H1 (cell line): ENCODE data around the gene PSMD13. TPM values are rescaled to one million over a fixed set of nuclear protein-coding genes. Genes with fewer than 3 reads are reported as not detected.
A peak's percentile ranks its signal among the peaks of the same experiment; 100 is the strongest.

Experiments
- CTCF ChIA-PET: fragments of 300-600 bp; sonication (Branson Sonifier 250); formaldehyde crosslinking; loops from one replicate; lab custom pipeline; 2021; ENCODE audit not compliant: partially characterized antibody; lab: Charles Lee
- POLR2A ChIA-PET: fragments of 300-600 bp; sonication (Branson Sonifier 250); formaldehyde crosslinking; loops from one replicate; lab custom pipeline; 2021; ENCODE audit warnings: inconsistent platforms; ENCODE audit not compliant: partially characterized antibody; lab: Charles Lee
- DNase-seq, 2 experiments: peaks; one replicate each; pipeline versions ENCODE4 v3.0.0 to v3.0.0-alpha.2; 2010 to 2022; ENCODE audit warnings: low spot score in 2 of 2, low read depth in 1 of 2, mixed read lengths in 1 of 2
- FAIRE-seq: peaks from 2 replicates; lab custom pipeline; 2011; peaks lifted over from hg19 to GRCh38; lab: Jason Lieb, UNC
- H2AFZ ChIP-seq: 2 replicates; pipeline ENCODE4 v1.8.1; 2012; ENCODE audit warnings: low read length, inconsistent platforms
- H2AK5ac ChIP-seq: 2 replicates; pipeline ENCODE4 v1.6.1; 2013; ENCODE audit warnings: low read depth, low read length
- H2BK120ac ChIP-seq: replicated peaks from 2 replicates; pipeline ENCODE3; 2013; ENCODE audit warnings: low read depth, low read length, inconsistent platforms
- H2BK12ac ChIP-seq: 2 replicates; pipeline ENCODE4 v1.6.1; 2013; ENCODE audit warnings: low read depth, low read length
- H2BK15ac ChIP-seq: 2 replicates; pipeline ENCODE4 v1.6.1; 2013; ENCODE audit warnings: low read length
- H2BK20ac ChIP-seq: 2 replicates; pipeline ENCODE4 v1.6.1; 2013; ENCODE audit warnings: low read length
- H2BK5ac ChIP-seq: 2 replicates; pipeline ENCODE4 v1.6.1; 2013; ENCODE audit warnings: low read depth, low read length
- H3K14ac ChIP-seq: 2 replicates; pipeline ENCODE4 v1.6.1; 2013; ENCODE audit warnings: inconsistent platforms; ENCODE audit not compliant: insufficient read length
- H3K18ac ChIP-seq: 2 replicates; pipeline ENCODE4 v1.6.1; 2013; ENCODE audit warnings: low read length; ENCODE audit errors: extremely low read depth
- H3K23ac ChIP-seq: 2 replicates; pipeline ENCODE4 v1.6.1; 2013; ENCODE audit warnings: inconsistent platforms; ENCODE audit not compliant: insufficient read length
- H3K23me2 ChIP-seq: 2 replicates; pipeline ENCODE4 v1.6.1; 2013; ENCODE audit warnings: low read depth, low read length
- H3K27ac ChIP-seq: 2 replicates; pipeline ENCODE4 v1.6.1; 2011; ENCODE audit warnings: low read depth, low read length, inconsistent platforms
- H3K27me3 ChIP-seq, 4 experiments: replicated peaks in 1 of 4; 1 replicate in 1 of 4; 2 replicates in 3 of 4; pipeline versions ENCODE4 v1.6.1 to v1.8.1; 2011 to 2013; ENCODE audit warnings: low read length in 3 of 4, mild to moderate bottlenecking in 3 of 4, inconsistent platforms in 2 of 4, mixed read lengths in 2 of 4, moderate library complexity in 1 of 4; ENCODE audit not compliant: control insufficient read depth in 3 of 4, insufficient read depth in 3 of 4; ENCODE audit errors: extremely low read depth in 1 of 4
- H3K36me3 ChIP-seq, 4 experiments: 2 replicates each; pipeline versions ENCODE4 v1.6.1 to v1.8.1; 2011 to 2013; ENCODE audit warnings: mild to moderate bottlenecking in 4 of 4, low read length in 3 of 4, moderate library complexity in 2 of 4, control low read depth in 1 of 4, inconsistent platforms in 1 of 4; ENCODE audit not compliant: insufficient read depth in 4 of 4, control insufficient read depth in 2 of 4
- H3K4ac ChIP-seq: replicated peaks from 2 replicates; pipeline ENCODE3; 2013; ENCODE audit warnings: low read length, low read depth, mixed read lengths, inconsistent platforms; ENCODE audit not compliant: insufficient read length
- H3K4me1 ChIP-seq, 4 experiments: replicated peaks in 1 of 4; 1 replicate in 1 of 4; 2 replicates in 3 of 4; pipeline versions ENCODE4 v1.6.1 to v1.8.1; 2011 to 2013; ENCODE audit warnings: low read length in 3 of 4, inconsistent platforms in 2 of 4, mixed read lengths in 1 of 4; ENCODE audit not compliant: insufficient read depth in 4 of 4, control insufficient read depth in 3 of 4
- H3K4me2 ChIP-seq, 2 experiments: 2 replicates each; pipeline versions ENCODE4 v1.6.1 to v1.8.1; 2011 to 2013; ENCODE audit warnings: low read depth in 2 of 2, low read length in 2 of 2, control low read depth in 1 of 2, inconsistent platforms in 1 of 2, mild to moderate bottlenecking in 1 of 2; ENCODE audit not compliant: insufficient read depth in 1 of 2
- H3K4me3 ChIP-seq, 4 experiments: fragments of 200-600, 300-600 bp in 1 of 4; sonication (generic), shearing (Covaris generic), sonication (Bioruptor Twin) in 1 of 4; 2 replicates each; pipeline versions ENCODE4 v1.5.1 to v1.8.1; 2011 to 2016; ENCODE audit warnings: low read length in 4 of 4, low read depth in 3 of 4, control low read depth in 2 of 4, inconsistent platforms in 2 of 4, mild to moderate bottlenecking in 2 of 4, mixed read lengths in 1 of 4, moderate library complexity in 1 of 4; ENCODE audit not compliant: insufficient read depth in 2 of 4; ENCODE audit errors: extremely low read depth in 1 of 4
- H3K56ac ChIP-seq: replicated peaks from 2 replicates; pipeline ENCODE3; 2013; ENCODE audit warnings: low read depth, mild to moderate bottlenecking, mixed read lengths, low read length, inconsistent platforms; ENCODE audit not compliant: insufficient read length
- H3K79me1 ChIP-seq: 2 replicates; pipeline ENCODE4 v1.6.1; 2013; ENCODE audit warnings: low read depth, low read length, control low read depth
- H3K79me2 ChIP-seq, 2 experiments: 2 replicates each; pipeline versions ENCODE4 v1.6.1 to v1.8.1; 2012 to 2013; ENCODE audit warnings: low read length in 2 of 2, mild to moderate bottlenecking in 2 of 2, inconsistent platforms in 1 of 2; ENCODE audit not compliant: insufficient read depth in 2 of 2, control insufficient read depth in 1 of 2
- H3K9ac ChIP-seq, 4 experiments: replicated peaks in 1 of 4; 1 replicate in 1 of 4; 2 replicates in 3 of 4; pipeline versions ENCODE4 v1.6.1 to v1.8.1; 2011 to 2013; ENCODE audit warnings: low read depth in 3 of 4, low read length in 3 of 4, control low read depth in 2 of 4, mild to moderate bottlenecking in 2 of 4, moderate library complexity in 2 of 4, inconsistent platforms in 1 of 4; ENCODE audit errors: extremely low read depth in 1 of 4
- H3K9me3 ChIP-seq, 2 experiments: 2 replicates each; pipeline versions ENCODE4 v1.6.1 to v1.8.1; 2012 to 2013; ENCODE audit warnings: mild to moderate bottlenecking in 2 of 2, moderate library complexity in 2 of 2, control low read depth in 1 of 2, inconsistent platforms in 1 of 2, low read depth in 1 of 2, low read length in 1 of 2, mixed read lengths in 1 of 2; ENCODE audit not compliant: insufficient read depth in 2 of 2
- H4K20me1 ChIP-seq, 2 experiments: replicated peaks in 1 of 2; 2 replicates each; pipeline versions ENCODE3 to v1.8.1; 2011 to 2013; ENCODE audit warnings: inconsistent platforms in 2 of 2, low read length in 2 of 2, mild to moderate bottlenecking in 1 of 2; ENCODE audit not compliant: insufficient read depth in 2 of 2, control insufficient read depth in 1 of 2
- H4K5ac ChIP-seq: 2 replicates; pipeline ENCODE4 v1.6.1; 2013; ENCODE audit warnings: low read length, low read depth, mixed read lengths, inconsistent platforms; ENCODE audit not compliant: insufficient read length
- H4K8ac ChIP-seq: 2 replicates; pipeline ENCODE4 v1.8.0; 2013; ENCODE audit warnings: mild to moderate bottlenecking, moderate library complexity, low read length, inconsistent platforms; ENCODE audit not compliant: insufficient read depth; ENCODE audit errors: extremely low read depth
- H4K91ac ChIP-seq: replicated peaks from 2 replicates; pipeline ENCODE3; 2013; ENCODE audit warnings: low read length, mixed read lengths, inconsistent platforms; ENCODE audit not compliant: insufficient read length
- EP300 ChIP-seq, 2 experiments: IDR thresholded peaks; 1 replicate in 1 of 2; 2 replicates in 1 of 2; pipeline ENCODE4 v1.6.1; 2011 to 2012; ENCODE audit warnings: low read depth in 2 of 2, low read length in 2 of 2, mild to moderate bottlenecking in 2 of 2, borderline replicate concordance in 1 of 2, inconsistent platforms in 1 of 2, moderate library complexity in 1 of 2
- WGBS, 2 experiments: shearing (Covaris generic) in 1 of 2; methylation state at CpG; one replicate each; pipeline versions ENCODE4 v1.1.6 to v1.1.7; 2013 to 2015; ENCODE audit warnings: low lambda C conversion rate in 2 of 2, mixed read lengths in 2 of 2, inconsistent platforms in 1 of 2, low coverage in 1 of 2, missing lambda C conversion rate in 1 of 2; ENCODE audit not compliant: insufficient replicate concordance in 2 of 2, insufficient coverage in 1 of 2, insufficient read length in 1 of 2; ENCODE audit errors: extremely low coverage in 1 of 2, missing lambda C conversion rate in 1 of 2; 5-methylcytosine and 5-hydroxymethylcytosine counted together
- polyA plus RNA-seq, 7 experiments: library from polyadenylated mRNA; depleted of rRNA in 3 of 7; stranded (reverse) in 5 of 7; unstranded in 2 of 7; fragments of >200 nt in 5 of 7; fragments of 200-250 nt in 2 of 7; gene quantifications; 1 replicate in 5 of 7; 2 replicates in 1 of 7; 4 replicates in 1 of 7; pipeline versions ENCODE4 v1.2.1 to v1.2.3, GENCODE V29; 2011 to 2013; ENCODE audit warnings: missing spikeins in 2 of 7, mixed read lengths in 2 of 7
- total RNA-seq: library from RNA; stranded (reverse); fragmentation: NEBNext Ultra II Directional; extraction: Animal tissue kit (Norgen Biotek cat#: 25700); gene quantifications from 2 replicates; pipeline ENCODE4 v1.2.1, GENCODE V29; 2021
- TF ChIP-seq, protein P1 (sequence below), 3 experiments: IDR thresholded peaks; 1 replicate in 2 of 3; 2 replicates in 1 of 3; pipeline versions ENCODE4 v1.5.1 to v1.6.1; 2011; ENCODE audit warnings: low read length in 3 of 3, mild to moderate bottlenecking in 3 of 3, inconsistent platforms in 2 of 3, low read depth in 1 of 3, moderate library complexity in 1 of 3; ENCODE audit not compliant: insufficient read depth in 1 of 3; ENCODE audit errors: control extremely low read depth in 1 of 3

Gene PSMD13
- total and polyA plus RNA-seq, 2 of the 8 experiments (the other 6 are each of a cell fraction or from before 2014, with no cell fraction given) = 121 to 141 TPM

DNA sequence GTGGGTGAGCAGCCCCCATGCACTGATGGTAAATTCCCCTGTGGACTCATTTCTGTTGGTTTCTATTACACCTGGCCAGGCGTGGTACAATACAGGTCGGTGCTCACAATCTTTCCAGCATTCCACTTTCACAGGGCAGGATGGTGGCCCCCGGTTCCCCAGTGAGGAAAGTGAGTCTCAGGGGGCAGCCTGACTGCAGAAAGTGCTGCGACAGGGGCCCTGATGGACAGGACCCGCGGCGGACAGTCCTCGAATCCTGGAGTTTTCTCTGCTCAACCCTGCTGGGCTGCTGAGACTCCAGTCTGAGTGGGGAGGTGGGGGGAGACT, 49.1 kb downstream of the PSMD13 start:
- ChIA-PET CTCF (interaction anchor here (3.9 to 8.6 kb wide), 2 partner anchors 34 to 35 kb away, joined by 30 to 88 read pairs; no protein-coding TSS in a partner anchor), POLR2A (interaction anchor here (1.1 to 7.7 kb wide), 5 partner anchors 9 to 86 kb away, joined by 3 to 51 read pairs (median 8); partner anchors contain the start of genes IFITM2 and IFITM5)
- Histone ChIP-seq H4K8ac (no peak overlapping the region), H2AFZ (no peak overlapping the region), H2BK20ac (no peak overlapping the region), H3K4me3 (no peak overlapping the region), H4K5ac (no peak overlapping the region), H3K36me3 (no peaks in the 10 kb centered on the region; a peak in 1 of 8 replicates), H3K9me3 (peaks cover 0 to 3% of the 10 kb centered on the region in 2 experiments; a peak in 1 of 4 replicates), H3K56ac (no peak overlapping the region), H3K27ac (no peak overlapping the region), H4K20me1 (no peaks in the 10 kb centered on the region), H2AK5ac (0 out of 2 replicates have a peak overlapping the region, but pooled peaks have one; percentile 6), H3K79me1 (0 out of 2 replicates have a peak, but pooled peaks cover 4% of the 10 kb centered on the region), H3K9ac (no peak overlapping the region), H3K27me3 (peaks cover 5 to 16% (median 13%) of the 10 kb centered on the region in 4 experiments; a peak in 6 of 7 replicates), H2BK15ac (no peak overlapping the region), H2BK12ac (no peak overlapping the region), H3K23me2 (peaks cover 5% of the 10 kb centered on the region; the same call in 1 of the 2 replicates), H4K91ac (no peak overlapping the region), H3K4me2 (no peak overlapping the region), H3K4me1 (peaks cover 0 to 28% (median 21%) of the 10 kb centered on the region in 4 experiments; a peak in 6 of 7 replicates), H3K4ac (no peak overlapping the region), H2BK5ac (no peak overlapping the region), H3K23ac (no peak overlapping the region), H3K79me2 (no peaks in the 10 kb centered on the region), H3K18ac (peak overlapping the region; percentile 48; the same call in 1 of the 2 replicates), H2BK120ac (no peak overlapping the region), H3K14ac (no peak overlapping the region)
- TF ChIP-seq, protein P1, sequence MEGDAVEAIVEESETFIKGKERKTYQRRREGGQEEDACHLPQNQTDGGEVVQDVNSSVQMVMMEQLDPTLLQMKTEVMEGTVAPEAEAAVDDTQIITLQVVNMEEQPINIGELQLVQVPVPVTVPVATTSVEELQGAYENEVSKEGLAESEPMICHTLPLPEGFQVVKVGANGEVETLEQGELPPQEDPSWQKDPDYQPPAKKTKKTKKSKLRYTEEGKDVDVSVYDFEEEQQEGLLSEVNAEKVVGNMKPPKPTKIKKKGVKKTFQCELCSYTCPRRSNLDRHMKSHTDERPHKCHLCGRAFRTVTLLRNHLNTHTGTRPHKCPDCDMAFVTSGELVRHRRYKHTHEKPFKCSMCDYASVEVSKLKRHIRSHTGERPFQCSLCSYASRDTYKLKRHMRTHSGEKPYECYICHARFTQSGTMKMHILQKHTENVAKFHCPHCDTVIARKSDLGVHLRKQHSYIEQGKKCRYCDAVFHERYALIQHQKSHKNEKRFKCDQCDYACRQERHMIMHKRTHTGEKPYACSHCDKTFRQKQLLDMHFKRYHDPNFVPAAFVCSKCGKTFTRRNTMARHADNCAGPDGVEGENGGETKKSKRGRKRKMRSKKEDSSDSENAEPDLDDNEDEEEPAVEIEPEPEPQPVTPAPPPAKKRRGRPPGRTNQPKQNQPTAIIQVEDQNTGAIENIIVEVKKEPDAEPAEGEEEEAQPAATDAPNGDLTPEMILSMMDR (IDR thresholded peaks at IDR 0.05; ENCODE audit: control extremely low read depth in 1 of 3, insufficient read depth in 1 of 3, low read depth in 1 of 3, low read length in 3 of 3) = no peak
- no peak for TF ChIP-seq EP300 (IDR thresholded peaks at IDR 0.05; ENCODE audit: borderline replicate concordance in 1 of 2, low read depth in 2 of 2, low read length in 2 of 2)
- no peak for FAIRE-seq
- WGBS, 2 experiments = 93% methylated on average over 8 of the region's 8 CpGs; no CpG with 5 or more reads in 1 of the 2 experiments
- peak in 1 of 2 experiments; percentile 30 for DNase-seq
